Measurements from ENCODE around the gene RNF149. TPM values are rescaled to one million over a fixed set of nuclear protein-coding genes. Genes with fewer than 3 reads are reported as not detected.

Gene RNF149
- total and polyA plus RNA-seq, 9 donors, result 22.0 to 49.6 (median 32.6) TPM

GRCh38 chr2:101264360-101264939, 44.1 kb downstream of the RNF149 start:
- H3K27me3 ChIP-seq (ENCODE audit: control insufficient read depth, insufficient read depth, low read length), result no peaks in the 10 kb centered on the region
- 100% methylated on average over 3 of the region's 13 CpGs for WGBS (ENCODE audit: insufficient coverage)
- DNase-seq, result no peak
- H3K4me3 ChIP-seq (ENCODE audit: low read length), result no peak overlapping the region
- no peaks in the 10 kb centered on the region for H3K9me3 ChIP-seq (replicated peaks; ENCODE audit: control insufficient read depth, low read depth, low read length)
- peaks cover 2% of the 10 kb centered on the region for H3K4me1 ChIP-seq (ENCODE audit: control insufficient read depth, insufficient read depth, low read length)
- H3K27ac ChIP-seq (ENCODE audit: low read length), result no peak overlapping the region
- H3K36me3 ChIP-seq (ENCODE audit: control insufficient read depth, insufficient read depth, low read length), result peaks cover 55% of the 10 kb centered on the region

- DNase-seq, result no peak
- Histone ChIP-seq H3K36me3 (ENCODE audit: control insufficient read depth, insufficient read depth, low read length) (peaks cover 59% of the 10 kb centered on the region), H3K4me3 (ENCODE audit: low read length) (no peak overlapping the region)
Observed at GRCh38 chr2:101263377-101263800, 45.1 kb downstream of the RNF149 start.

GRCh38 chr2:101262142-101262541, 46.4 kb downstream of the RNF149 start:
- WGBS (ENCODE audit: insufficient coverage), result 74% methylated on average over 3 of the region's 4 CpGs

More at GRCh38 chr2:101263377-101263800, 45.1 kb downstream of the RNF149 start:
- H3K4me1 ChIP-seq (ENCODE audit: control insufficient read depth, insufficient read depth, low read length), result peaks cover 2% of the 10 kb centered on the region
- no peaks in the 10 kb centered on the region for H3K27me3 ChIP-seq (ENCODE audit: control insufficient read depth, insufficient read depth, low read length)
- WGBS (ENCODE audit: insufficient coverage), result no CpG with 5 or more reads among the region's 1 CpG
- H3K9me3 ChIP-seq (replicated peaks; ENCODE audit: control insufficient read depth, low read depth, low read length), result peaks cover 2% of the 10 kb centered on the region
- H3K27ac ChIP-seq (ENCODE audit: low read length), result no peak overlapping the region

GRCh38 chr2:101258804-101259203, 49.7 kb downstream of the RNF149 start:
- Histone ChIP-seq H3K36me3 (ENCODE audit: control insufficient read depth, insufficient read depth, low read length) (peaks cover 46% of the 10 kb centered on the region), H3K27me3 (ENCODE audit: control insufficient read depth, insufficient read depth, low read length) (no peaks in the 10 kb centered on the region), H3K4me3 (ENCODE audit: low read length) (no peak overlapping the region), H3K27ac (ENCODE audit: low read length) (no peak overlapping the region), H3K9me3 (replicated peaks; ENCODE audit: control insufficient read depth, low read depth, low read length) (peaks cover 2% of the 10 kb centered on the region), H3K4me1 (ENCODE audit: control insufficient read depth, insufficient read depth, low read length) (peaks cover 9% of the 10 kb centered on the region)
- no peak for DNase-seq
- WGBS (ENCODE audit: insufficient coverage), result 96% methylated on average over 8 of the region's 8 CpGs

More at GRCh38 chr2:101262142-101262541, 46.4 kb downstream of the RNF149 start:
- no peak for DNase-seq
- H3K4me3 ChIP-seq (ENCODE audit: low read length), result no peak overlapping the region
- H3K4me1 ChIP-seq (ENCODE audit: control insufficient read depth, insufficient read depth, low read length), result peaks cover 2% of the 10 kb centered on the region
- H3K27me3 ChIP-seq (ENCODE audit: control insufficient read depth, insufficient read depth, low read length), result no peaks in the 10 kb centered on the region
- peaks cover 2% of the 10 kb centered on the region for H3K9me3 ChIP-seq (replicated peaks; ENCODE audit: control insufficient read depth, low read depth, low read length)
- H3K27ac ChIP-seq (ENCODE audit: low read length), result no peak overlapping the region
- H3K36me3 ChIP-seq (ENCODE audit: control insufficient read depth, insufficient read depth, low read length), result peaks cover 59% of the 10 kb centered on the region

GRCh38 chr2:101256316-101256715, 52.2 kb downstream of the RNF149 start:
- DNase-seq, result no peak
- H3K4me3 ChIP-seq (ENCODE audit: low read length), result no peak overlapping the region
- peaks cover 14% of the 10 kb centered on the region for H3K4me1 ChIP-seq (ENCODE audit: control insufficient read depth, insufficient read depth, low read length)
- peaks cover 2% of the 10 kb centered on the region for H3K9me3 ChIP-seq (replicated peaks; ENCODE audit: control insufficient read depth, low read depth, low read length)
- H3K27me3 ChIP-seq (ENCODE audit: control insufficient read depth, insufficient read depth, low read length), result no peaks in the 10 kb centered on the region
- peaks cover 32% of the 10 kb centered on the region for H3K36me3 ChIP-seq (ENCODE audit: control insufficient read depth, insufficient read depth, low read length)
- WGBS (ENCODE audit: insufficient coverage), result 91% methylated on average over 1 of the region's 2 CpGs
- no peak overlapping the region for H3K27ac ChIP-seq (ENCODE audit: low read length)

GRCh38 chr2:101255501-101255900, 53.0 kb downstream of the RNF149 start:
- H3K4me3 ChIP-seq (ENCODE audit: low read length), result no peak overlapping the region
- no peaks in the 10 kb centered on the region for H3K27me3 ChIP-seq (ENCODE audit: control insufficient read depth, insufficient read depth, low read length)
- peaks cover 32% of the 10 kb centered on the region for H3K36me3 ChIP-seq (ENCODE audit: control insufficient read depth, insufficient read depth, low read length)
- 86% methylated on average over 3 of the region's 3 CpGs for WGBS (ENCODE audit: insufficient coverage)
- H3K27ac ChIP-seq (ENCODE audit: low read length), result no peak overlapping the region
- peaks cover 14% of the 10 kb centered on the region for H3K4me1 ChIP-seq (ENCODE audit: control insufficient read depth, insufficient read depth, low read length)
- no peak for DNase-seq
- peaks cover 2% of the 10 kb centered on the region for H3K9me3 ChIP-seq (replicated peaks; ENCODE audit: control insufficient read depth, low read depth, low read length)

GRCh38 chr2:101253703-101254450, 54.6 kb downstream of the RNF149 start:
- H3K27me3 ChIP-seq (ENCODE audit: control insufficient read depth, insufficient read depth, low read length), result no peaks in the 10 kb centered on the region
- no peaks in the 10 kb centered on the region for H3K9me3 ChIP-seq (replicated peaks; ENCODE audit: control insufficient read depth, low read depth, low read length)
- DNase-seq, result peak; percentile 16
- WGBS (ENCODE audit: insufficient coverage), result 27% methylated on average over 13 of the region's 17 CpGs
- H3K27ac ChIP-seq (ENCODE audit: low read length), result peak overlapping the region; percentile 91
- peaks cover 20% of the 10 kb centered on the region for H3K36me3 ChIP-seq (ENCODE audit: control insufficient read depth, insufficient read depth, low read length)
- H3K4me1 ChIP-seq (ENCODE audit: control insufficient read depth, insufficient read depth, low read length), result peaks cover 14% of the 10 kb centered on the region
- H3K4me3 ChIP-seq (ENCODE audit: low read length), result peak overlapping the region; percentile 96

GRCh38 chr2:101253013-101253702, 55.3 kb downstream of the RNF149 start:
- DNase-seq, result peak; percentile 73
- H3K27ac ChIP-seq (ENCODE audit: low read length), result peak overlapping the region; percentile 91

GRCh38 chr2:101252408-101253012, 56.0 kb downstream of the RNF149 start, which contains the start of gene CNOT11:
TSS of gene CNOT11 (plus strand) at chr2:101252886. CDS start at chr2:101252965, 79 bp downstream.
- peak; percentile 100 for DNase-seq
- H3K4me1 ChIP-seq (ENCODE audit: control insufficient read depth, insufficient read depth, low read length), result peaks cover 14% of the 10 kb centered on the region
- peak within 1 kb of the TSS; percentile 93 for H3K27ac ChIP-seq (ENCODE audit: low read length)
- peaks cover 9% of the 10 kb centered on the region for H3K36me3 ChIP-seq (ENCODE audit: control insufficient read depth, insufficient read depth, low read length)
- peak within 1 kb of the TSS; percentile 96 for H3K4me3 ChIP-seq (ENCODE audit: low read length)
- H3K9me3 ChIP-seq (replicated peaks; ENCODE audit: control insufficient read depth, low read depth, low read length), result no peaks in the 10 kb centered on the region
- H3K27me3 ChIP-seq (ENCODE audit: control insufficient read depth, insufficient read depth, low read length), result no peaks in the 10 kb centered on the region
- WGBS (ENCODE audit: insufficient coverage), result 1% methylated on average over 46 of the region's 63 CpGs

More at GRCh38 chr2:101253013-101253702, 55.3 kb downstream of the RNF149 start:
- Histone ChIP-seq H3K27me3 (ENCODE audit: control insufficient read depth, insufficient read depth, low read length) (no peaks in the 10 kb centered on the region), H3K36me3 (ENCODE audit: control insufficient read depth, insufficient read depth, low read length) (peaks cover 15% of the 10 kb centered on the region), H3K4me1 (ENCODE audit: control insufficient read depth, insufficient read depth, low read length) (peaks cover 14% of the 10 kb centered on the region), H3K9me3 (replicated peaks; ENCODE audit: control insufficient read depth, low read depth, low read length) (no peaks in the 10 kb centered on the region), H3K4me3 (ENCODE audit: low read length) (peak overlapping the region; percentile 96)
- under 1% methylated on average over 59 of the region's 65 CpGs for whole genome bisulfite sequencing (ENCODE audit: insufficient coverage)
